Fibroblast of mammary gland (primary cell): ENCODE results near the gene FOXJ2.
"Not testable (repeated sequence)": the region's sequence is repeated elsewhere in the genome, so short reads cannot be mapped to it uniquely, and the experiment has no call there.

ENCODE experiments used
- DNase-seq: peaks from one replicate; pipeline ENCODE4 v3.0.0-alpha.2; 2010; ENCODE audit warnings: low read depth
- H3K4me3 ChIP-seq: 2 replicates; pipeline ENCODE4 v1.5.1; 2011; ENCODE audit warnings: low read depth, mild to moderate bottlenecking, low read length, moderate library complexity; ENCODE audit not compliant: control insufficient read depth
- TF ChIP-seq, protein P1 (sequence below): conservative IDR thresholded peaks from 2 replicates; pipeline ENCODE4 v1.5.1; 2011; ENCODE audit warnings: low read depth, low read length, inconsistent platforms; ENCODE audit not compliant: control insufficient read depth, insufficient read depth

The FOXJ2 gene

DNA sequence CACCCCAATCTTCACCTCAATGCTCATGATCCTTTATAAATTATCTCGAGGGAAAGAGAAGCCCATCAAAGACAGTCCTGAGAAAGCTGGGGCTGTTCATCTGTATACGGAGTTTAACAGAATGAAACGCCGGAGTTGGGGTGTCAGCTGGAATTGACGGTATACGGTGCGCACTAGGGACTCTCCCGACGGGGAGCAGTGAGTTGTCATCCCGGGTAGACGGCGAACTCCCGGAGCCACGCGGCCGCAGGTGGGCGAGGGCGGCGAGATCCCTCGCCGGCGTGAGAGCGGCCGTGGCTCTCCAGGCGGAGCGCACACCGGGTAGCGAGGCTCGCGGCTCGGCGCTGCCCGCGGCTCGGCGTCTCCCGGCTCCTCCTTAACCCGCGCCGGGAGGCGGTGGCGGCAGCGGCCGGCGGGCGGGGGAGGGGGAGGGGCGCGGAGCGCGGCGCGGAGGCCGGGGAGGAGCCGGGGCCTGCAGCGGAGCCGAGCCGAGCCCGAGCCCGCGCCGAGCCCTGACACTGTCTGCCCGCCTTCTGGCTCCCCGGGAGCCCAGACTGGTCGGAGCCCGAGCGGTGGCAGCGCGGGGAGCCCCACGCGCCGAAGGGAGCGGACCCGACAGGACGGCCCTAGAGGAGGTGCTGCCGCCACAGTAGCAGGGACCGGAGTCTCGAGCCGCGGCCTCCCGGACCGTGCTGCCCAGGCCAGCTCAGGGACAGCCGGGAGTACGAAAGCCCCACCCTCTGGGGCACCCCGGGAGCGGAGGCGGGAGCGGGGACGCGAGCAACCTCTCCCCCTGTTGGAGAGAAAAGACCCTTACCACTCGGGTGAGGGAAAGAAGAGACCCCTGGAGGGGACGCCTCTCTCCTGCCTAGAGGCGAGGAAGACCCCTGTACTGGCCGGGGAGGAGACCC lies at the start of gene FOXJ2:
Gene FOXJ2, plus strand, starts transcription at position 475 of the 911 bp plus-strand sequence. CDS start 7,117 bp downstream, outside the sequence.
- TF ChIP-seq, protein P1, sequence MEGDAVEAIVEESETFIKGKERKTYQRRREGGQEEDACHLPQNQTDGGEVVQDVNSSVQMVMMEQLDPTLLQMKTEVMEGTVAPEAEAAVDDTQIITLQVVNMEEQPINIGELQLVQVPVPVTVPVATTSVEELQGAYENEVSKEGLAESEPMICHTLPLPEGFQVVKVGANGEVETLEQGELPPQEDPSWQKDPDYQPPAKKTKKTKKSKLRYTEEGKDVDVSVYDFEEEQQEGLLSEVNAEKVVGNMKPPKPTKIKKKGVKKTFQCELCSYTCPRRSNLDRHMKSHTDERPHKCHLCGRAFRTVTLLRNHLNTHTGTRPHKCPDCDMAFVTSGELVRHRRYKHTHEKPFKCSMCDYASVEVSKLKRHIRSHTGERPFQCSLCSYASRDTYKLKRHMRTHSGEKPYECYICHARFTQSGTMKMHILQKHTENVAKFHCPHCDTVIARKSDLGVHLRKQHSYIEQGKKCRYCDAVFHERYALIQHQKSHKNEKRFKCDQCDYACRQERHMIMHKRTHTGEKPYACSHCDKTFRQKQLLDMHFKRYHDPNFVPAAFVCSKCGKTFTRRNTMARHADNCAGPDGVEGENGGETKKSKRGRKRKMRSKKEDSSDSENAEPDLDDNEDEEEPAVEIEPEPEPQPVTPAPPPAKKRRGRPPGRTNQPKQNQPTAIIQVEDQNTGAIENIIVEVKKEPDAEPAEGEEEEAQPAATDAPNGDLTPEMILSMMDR = no peak
- DNase-seq = peak; percentile 56
- peak within 1 kb of the TSS; percentile 92 for H3K4me3 ChIP-seq

DNA sequence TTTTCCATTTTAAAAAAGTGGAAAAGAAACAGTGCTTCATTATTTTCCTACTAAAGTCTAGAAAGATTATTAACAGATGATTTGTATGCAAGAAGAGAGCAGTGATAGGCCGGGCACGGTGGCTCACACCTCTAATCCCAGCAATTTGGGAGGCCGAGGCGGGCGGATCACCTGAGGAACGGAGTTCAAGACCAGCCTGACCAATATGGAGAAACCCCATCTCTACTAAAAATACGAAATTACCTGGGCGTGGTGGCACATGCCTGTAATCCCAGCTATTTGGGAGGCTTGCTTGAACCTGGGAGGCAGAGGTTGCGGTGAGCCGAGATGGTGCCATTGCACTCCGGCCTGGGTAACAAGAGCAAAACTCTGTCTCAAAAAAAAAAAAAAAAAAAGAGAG lies 49.5 kb upstream of the FOXJ2 start:
- not testable (repeated sequence) for DNase-seq, H3K4me3 ChIP-seq

DNA sequence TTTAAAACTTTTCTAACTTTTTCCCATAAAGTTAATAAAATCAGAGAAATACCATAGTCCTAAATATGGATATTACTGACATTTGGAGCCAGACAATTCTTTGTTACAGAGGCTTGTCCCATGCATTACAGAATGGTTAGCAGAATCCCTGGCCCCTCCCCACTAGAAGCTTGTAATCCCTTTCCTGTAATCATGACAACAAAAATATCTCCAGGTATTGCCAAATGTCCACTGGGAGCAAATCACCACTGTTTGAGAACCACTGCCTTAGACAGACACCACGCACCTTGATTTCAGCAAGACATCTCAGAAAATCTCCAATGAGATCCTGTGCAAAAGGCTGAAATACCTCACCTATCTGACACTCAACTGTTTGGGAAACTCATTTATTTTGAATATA lies 49.1 kb upstream of the FOXJ2 start:
- not testable (repeated sequence) for H3K4me3 ChIP-seq

DNA sequence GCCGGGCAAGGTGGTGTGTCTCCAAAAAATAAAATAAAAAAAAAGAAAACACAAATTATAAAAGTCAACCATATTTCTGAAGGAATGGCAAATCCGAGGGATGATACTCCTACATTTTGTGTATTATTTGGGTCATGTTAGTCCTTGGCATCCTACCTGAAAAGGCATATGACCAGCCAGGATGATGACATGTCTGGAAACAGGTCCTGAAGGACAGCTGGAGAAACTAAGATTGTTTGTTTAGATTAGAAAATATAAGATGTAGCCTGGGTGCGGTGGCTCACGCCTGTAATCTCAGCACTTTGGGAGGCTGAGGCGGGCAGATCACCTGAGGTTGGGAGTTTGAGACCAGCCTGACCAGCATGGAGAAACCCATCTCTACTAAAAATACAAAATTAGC lies 47.6 kb upstream of the FOXJ2 start:
- H3K4me3 ChIP-seq = no peak overlapping the region
- DNase-seq = no peak
- TF ChIP-seq, protein P1 = no peak

More for the DNA sequence above, 49.1 kb upstream of the FOXJ2 start:
- not testable (repeated sequence) for DNase-seq

DNA sequence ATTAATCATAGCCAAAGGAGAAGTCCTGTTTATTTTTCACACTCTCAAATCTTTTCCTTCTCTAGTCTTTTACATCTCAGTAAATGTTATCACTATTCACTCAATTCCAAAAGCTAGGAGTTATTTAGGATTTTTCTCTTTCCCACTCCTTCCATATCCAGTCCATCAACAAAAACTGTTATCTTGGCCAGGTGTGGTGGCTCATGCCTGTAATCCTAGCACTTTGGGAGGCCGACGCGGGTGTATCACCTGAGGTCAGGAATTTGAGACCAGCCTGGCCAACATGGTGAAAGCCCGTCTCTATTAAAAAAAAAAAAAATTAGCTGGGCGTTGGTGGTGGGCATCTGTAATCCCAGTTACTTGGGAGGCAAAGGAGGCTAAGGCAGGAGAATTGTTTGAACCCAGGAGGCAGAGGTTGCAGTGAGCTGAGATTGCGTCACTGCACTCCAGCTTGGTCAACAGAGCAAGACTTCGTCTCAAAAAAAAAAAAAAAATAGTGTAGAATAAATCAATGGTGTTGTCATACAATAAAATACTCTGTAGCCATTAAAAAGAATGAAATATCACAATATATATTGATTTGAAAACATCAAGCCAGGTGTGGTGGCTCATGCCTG lies 46.6 kb upstream of the FOXJ2 start:
- TF ChIP-seq, protein P1 = no peak
- no peak overlapping the region for H3K4me3 ChIP-seq
- DNase-seq = no peak

DNA sequence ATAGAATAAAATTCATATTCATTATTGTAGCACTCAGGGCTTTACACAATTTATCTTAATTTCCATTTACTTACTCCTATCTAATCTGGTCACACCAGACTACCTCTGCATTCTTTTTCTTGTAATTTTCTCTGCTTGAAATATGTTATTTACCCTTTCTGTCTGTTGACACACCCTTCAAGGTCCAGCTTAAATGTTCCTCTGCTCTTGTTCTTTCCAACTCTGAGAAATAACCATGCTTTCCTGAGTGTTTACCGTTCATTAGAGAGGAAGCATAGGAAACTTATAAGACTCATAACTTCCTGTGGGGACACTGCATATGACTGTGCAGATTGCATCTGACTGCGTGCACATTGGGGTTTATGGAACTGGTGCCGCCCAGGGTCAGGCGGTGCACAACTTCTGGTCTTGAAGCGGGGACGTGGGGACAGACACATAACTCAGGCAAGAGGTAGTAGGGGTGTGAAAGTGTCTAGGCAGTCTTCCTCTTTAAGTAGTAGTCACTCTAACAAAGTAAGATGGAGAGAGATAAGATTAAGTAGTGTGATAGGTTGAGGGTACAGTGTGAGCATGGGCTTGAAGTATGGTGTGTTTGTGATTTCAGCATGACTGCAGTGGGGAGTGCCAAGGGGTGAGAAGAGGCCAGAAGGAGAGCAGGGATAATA lies 42.6 kb upstream of the FOXJ2 start:
- TF ChIP-seq, protein P1 = no peak
- DNase-seq = no peak
- no peak overlapping the region for H3K4me3 ChIP-seq

DNA sequence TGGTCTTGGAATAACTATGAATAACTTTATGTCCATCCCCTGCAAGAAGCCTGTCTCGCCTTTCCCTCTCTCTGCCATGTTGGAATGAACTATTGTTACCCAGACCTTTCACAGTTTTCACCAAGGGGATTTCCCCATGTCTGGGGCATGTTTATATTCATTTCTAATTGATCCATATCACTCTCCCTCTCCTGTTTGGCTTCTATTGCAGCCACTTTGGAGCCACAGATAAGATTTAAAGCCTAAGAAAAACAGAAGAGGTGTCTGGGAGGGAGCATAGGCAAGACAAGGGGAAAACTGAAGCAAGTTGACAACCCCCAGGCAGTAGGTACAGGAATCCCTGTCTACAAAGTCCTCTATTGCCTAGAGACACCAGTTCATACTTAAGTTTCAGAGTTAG lies 41.0 kb upstream of the FOXJ2 start:
- TF ChIP-seq, protein P1 = no peak
- DNase-seq = no peak
- H3K4me3 ChIP-seq = no peak overlapping the region
